Subcutaneous abdominal adipose tissue (tissue), 5 donors: Measurements from ENCODE around the gene P4HB.
A peak's percentile ranks its signal among the peaks of the same experiment; 100 is the strongest.

Experiments
- H3K27ac ChIP-seq: one replicate; pipeline ENCODE4 v1.7.0; 2013; ENCODE audit warnings: low read depth, mild to moderate bottlenecking, inconsistent platforms, low read length, moderate library complexity
- H3K27me3 ChIP-seq, 5 donors: one replicate each; pipeline ENCODE4 v1.7.0; 2013; ENCODE audit warnings: low read length in 5 of 5, inconsistent platforms in 1 of 5; ENCODE audit not compliant: control insufficient read depth in 5 of 5, insufficient read depth in 4 of 5
- H3K36me3 ChIP-seq, 5 donors: one replicate each; pipeline ENCODE4 v1.7.0; 2013; ENCODE audit warnings: low read length in 5 of 5; ENCODE audit not compliant: control insufficient read depth in 5 of 5, insufficient read depth in 5 of 5
- H3K4me1 ChIP-seq, 5 donors: one replicate each; pipeline ENCODE4 v1.7.0; 2013; ENCODE audit warnings: low read length in 5 of 5, mild to moderate bottlenecking in 3 of 5, moderate library complexity in 1 of 5; ENCODE audit not compliant: control insufficient read depth in 5 of 5, insufficient read depth in 5 of 5
- H3K4me3 ChIP-seq, 5 donors: one replicate each; pipeline ENCODE4 v1.7.0; 2013; ENCODE audit warnings: low read length in 5 of 5, low read depth in 1 of 5
- H3K9ac ChIP-seq, 5 donors: one replicate each; pipeline ENCODE4 v1.7.0; 2013; ENCODE audit warnings: low read length in 5 of 5, mild to moderate bottlenecking in 4 of 5, moderate library complexity in 3 of 5
- H3K9me3 ChIP-seq, 5 donors: one replicate each; pipeline ENCODE4 v1.7.0; 2013; ENCODE audit warnings: low read length in 5 of 5; ENCODE audit not compliant: control insufficient read depth in 5 of 5
- donor health status: healthy.
- donor health status: healthy.
- donor health status: healthy.
- donor health status: healthy.
- donor health status: healthy.

P4HB gene

GRCh38 chr17:81860756-81861568 is 627 bp upstream of the P4HB start:
- H3K4me3 ChIP-seq = peak overlapping the region; percentile 72 to 77 (median 76)
- H3K4me1 ChIP-seq = peaks cover 15 to 45% (median 38%) of the 10 kb centered on the region in 5 donors
- peak overlapping the region; percentile 60 to 82 (median 77) for H3K9ac ChIP-seq
- H3K27ac ChIP-seq = peak overlapping the region; percentile 96
- no peaks in the 10 kb centered on the region for H3K9me3 ChIP-seq
- peaks cover 0 to 35% (median 18%) of the 10 kb centered on the region in 5 donors for H3K36me3 ChIP-seq
- H3K27me3 ChIP-seq = no peaks in the 10 kb centered on the region

GRCh38 chr17:81858967-81859905 is 1.1 kb downstream of the P4HB start:
- Histone ChIP-seq H3K4me1 (peaks cover 15 to 48% (median 40%) of the 10 kb centered on the region in 5 donors), H3K9ac (peak overlapping the region; percentile 71 to 94 (median 93)), H3K4me3 (peak overlapping the region; percentile 77 to 95 (median 89)), H3K36me3 (peaks cover 0 to 46% (median 29%) of the 10 kb centered on the region in 5 donors), H3K27me3 (no peaks in the 10 kb centered on the region), H3K27ac (peak overlapping the region; percentile 74), H3K9me3 (no peaks in the 10 kb centered on the region)

GRCh38 chr17:81858170-81858966 is 2.0 kb downstream of the P4HB start:
- no peaks in the 10 kb centered on the region for H3K9me3 ChIP-seq
- H3K27ac ChIP-seq = no peak overlapping the region
- H3K9ac ChIP-seq = peak overlapping the region; percentile 1 to 94 (median 93)
- peaks cover 0 to 50% (median 38%) of the 10 kb centered on the region in 5 donors for H3K36me3 ChIP-seq
- H3K27me3 ChIP-seq = no peaks in the 10 kb centered on the region
- H3K4me1 ChIP-seq = peaks cover 15 to 48% (median 40%) of the 10 kb centered on the region in 5 donors
- peak overlapping the region in 4 of 5 donors; percentile 85 to 95 (median 90) for H3K4me3 ChIP-seq

GRCh38 chr17:81854974-81855774 is 5.2 kb downstream of the P4HB start:
- Histone ChIP-seq H3K27me3 (no peaks in the 10 kb centered on the region), H3K27ac (no peak overlapping the region), H3K9me3 (no peaks in the 10 kb centered on the region), H3K9ac (no peak overlapping the region), H3K4me1 (peaks cover 12 to 32% (median 27%) of the 10 kb centered on the region in 5 donors), H3K36me3 (peaks cover 0 to 71% (median 61%) of the 10 kb centered on the region in 5 donors), H3K4me3 (no peak overlapping the region)

- no peaks in the 10 kb centered on the region for H3K9me3 ChIP-seq
- no peak overlapping the region for H3K4me3 ChIP-seq
- H3K27ac ChIP-seq = no peak overlapping the region
- H3K4me1 ChIP-seq = peaks cover 0 to 8% (median 3%) of the 10 kb centered on the region in 5 donors
- no peaks in the 10 kb centered on the region for H3K27me3 ChIP-seq
- H3K36me3 ChIP-seq = peaks cover 0 to 70% (median 56%) of the 10 kb centered on the region in 5 donors
- no peak overlapping the region for H3K9ac ChIP-seq
Measured at GRCh38 chr17:81852237-81852636, 8.1 kb downstream of the P4HB start.

GRCh38 chr17:81851423-81851822 is 8.9 kb downstream of the P4HB start:
- Histone ChIP-seq H3K9ac (no peak overlapping the region), H3K36me3 (peaks cover 0 to 74% (median 64%) of the 10 kb centered on the region in 5 donors), H3K4me3 (no peak overlapping the region), H3K27ac (no peak overlapping the region), H3K27me3 (no peaks in the 10 kb centered on the region), H3K4me1 (peaks cover 0 to 8% (median 3%) of the 10 kb centered on the region in 5 donors), H3K9me3 (no peaks in the 10 kb centered on the region)

- Histone ChIP-seq H3K27ac (no peak overlapping the region), H3K4me3 (no peak overlapping the region), H3K4me1 (no peaks in the 10 kb centered on the region), H3K9ac (no peak overlapping the region), H3K27me3 (no peaks in the 10 kb centered on the region), H3K36me3 (peaks cover 0 to 78% (median 70%) of the 10 kb centered on the region in 5 donors), H3K9me3 (no peaks in the 10 kb centered on the region)
Measured at GRCh38 chr17:81849457-81849856, 10.9 kb downstream of the P4HB start.

- Histone ChIP-seq H3K4me1 (peaks cover 0 to 7% (median 0%) of the 10 kb centered on the region in 5 donors), H3K4me3 (no peak overlapping the region), H3K36me3 (peaks cover 0 to 76% (median 66%) of the 10 kb centered on the region in 5 donors), H3K9me3 (no peaks in the 10 kb centered on the region), H3K9ac (no peak overlapping the region), H3K27me3 (no peaks in the 10 kb centered on the region), H3K27ac (no peak overlapping the region)
Measured at GRCh38 chr17:81846743-81847689, 13.3 kb downstream of the P4HB start.
